ENCODE results near the gene GRIK1.

The GRIK1 gene

DNA sequence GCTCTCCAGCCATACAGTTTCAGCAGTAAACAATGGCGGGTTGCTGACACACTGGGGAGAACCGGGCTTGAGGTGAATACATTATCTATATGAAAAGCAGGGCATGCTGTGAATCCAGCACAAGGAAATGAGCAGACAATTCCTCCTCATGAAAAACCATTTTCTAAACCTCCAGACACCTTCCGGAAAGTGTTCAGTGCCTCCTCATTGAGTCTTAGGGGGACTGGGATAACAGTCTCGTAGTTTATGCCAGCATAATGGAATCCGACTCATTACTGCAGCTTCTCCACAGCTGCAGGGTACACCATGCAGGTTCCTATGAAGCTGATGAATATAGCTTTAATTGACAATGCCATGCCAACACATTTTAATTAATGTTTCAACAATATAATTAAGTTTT, 356.9 kb downstream of the GRIK1 start:
- DNase-seq, result no peak

DNA sequence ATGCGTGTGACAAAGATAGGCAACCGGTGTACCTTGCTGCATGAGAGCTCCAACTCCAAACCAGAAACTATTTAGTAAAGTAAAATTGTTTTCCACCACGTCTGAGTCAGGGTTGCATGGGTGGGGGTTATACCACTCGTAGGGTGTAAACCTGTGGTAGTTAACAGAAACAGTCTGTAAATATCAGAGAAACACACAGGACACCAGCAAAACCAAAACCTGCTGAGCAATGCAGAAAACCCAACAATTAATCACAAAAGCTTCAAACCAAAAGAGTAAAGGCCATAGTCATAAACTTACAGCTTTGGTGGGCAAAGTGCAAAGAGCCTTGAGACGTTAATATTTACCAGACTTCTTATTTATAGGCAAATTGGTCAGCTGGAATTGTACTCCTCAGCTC, 358.4 kb downstream of the GRIK1 start:
- DNase-seq, result no peak

DNA sequence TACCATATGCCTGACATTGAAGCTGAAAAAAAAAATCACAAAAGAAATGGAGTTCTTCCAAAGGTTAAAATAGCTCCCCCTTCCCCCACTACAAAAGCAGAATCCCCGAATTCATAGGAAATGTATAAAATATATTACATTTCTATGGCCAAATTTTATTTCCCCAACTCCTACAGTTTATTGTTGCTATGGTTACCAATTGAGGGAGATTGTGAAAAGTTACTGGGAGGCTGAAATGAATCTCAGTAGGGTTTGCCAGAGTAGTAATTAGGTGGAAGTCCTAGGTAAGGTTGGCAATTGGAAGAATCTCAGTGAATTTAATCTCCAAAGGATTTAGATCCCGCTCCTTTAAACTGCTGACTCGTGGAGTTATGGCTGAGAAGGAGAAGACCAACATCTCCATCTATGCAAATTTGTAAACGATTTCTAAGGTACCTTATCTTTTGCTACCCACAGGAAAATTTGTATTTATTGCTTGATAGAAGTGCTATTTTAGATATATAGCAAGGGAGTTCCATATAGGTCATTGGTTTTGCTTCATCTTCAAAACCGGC, 359.0 kb downstream of the GRIK1 start:
- no peak for DNase-seq

DNA sequence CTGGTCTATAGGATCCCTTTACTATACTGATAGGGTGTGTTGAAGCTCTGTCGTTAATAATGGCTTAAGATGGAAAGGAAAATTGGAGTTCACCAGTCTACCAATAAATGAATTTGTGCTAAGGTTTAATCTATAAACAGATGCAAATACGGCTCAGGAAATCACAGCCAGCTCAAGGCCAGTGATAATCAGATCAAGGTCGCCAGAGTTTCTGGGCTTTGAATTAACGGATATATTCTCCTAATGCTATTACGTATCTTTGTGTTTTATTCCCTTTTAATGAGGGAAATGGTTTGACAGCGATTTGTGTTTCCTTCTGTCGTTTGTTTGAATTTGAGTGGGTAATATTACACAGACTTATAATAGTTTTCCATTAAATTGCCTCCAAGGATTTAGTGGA, 361.5 kb downstream of the GRIK1 start:
- DNase-seq, result no peak

DNA sequence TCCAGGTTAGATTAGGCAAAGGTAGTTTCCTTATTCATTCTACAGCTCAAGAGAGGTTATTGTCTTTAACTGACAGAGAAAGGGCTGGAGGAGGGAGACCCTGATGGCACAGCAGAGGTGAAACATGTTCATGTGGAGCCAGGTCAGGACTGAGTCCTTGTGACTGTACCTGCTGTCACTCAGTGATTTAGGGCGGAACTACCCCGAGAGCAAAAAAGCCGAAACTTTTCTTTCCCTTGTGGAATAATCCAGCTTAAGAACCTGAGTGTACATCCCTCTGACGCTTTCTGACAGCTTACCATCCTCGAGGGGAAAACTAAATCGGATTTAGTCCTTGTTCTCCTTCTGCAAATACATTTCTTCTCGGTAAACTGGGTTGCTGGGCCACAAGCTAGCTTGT, 367.8 kb downstream of the GRIK1 start:
- DNase-seq, result no peak

DNA sequence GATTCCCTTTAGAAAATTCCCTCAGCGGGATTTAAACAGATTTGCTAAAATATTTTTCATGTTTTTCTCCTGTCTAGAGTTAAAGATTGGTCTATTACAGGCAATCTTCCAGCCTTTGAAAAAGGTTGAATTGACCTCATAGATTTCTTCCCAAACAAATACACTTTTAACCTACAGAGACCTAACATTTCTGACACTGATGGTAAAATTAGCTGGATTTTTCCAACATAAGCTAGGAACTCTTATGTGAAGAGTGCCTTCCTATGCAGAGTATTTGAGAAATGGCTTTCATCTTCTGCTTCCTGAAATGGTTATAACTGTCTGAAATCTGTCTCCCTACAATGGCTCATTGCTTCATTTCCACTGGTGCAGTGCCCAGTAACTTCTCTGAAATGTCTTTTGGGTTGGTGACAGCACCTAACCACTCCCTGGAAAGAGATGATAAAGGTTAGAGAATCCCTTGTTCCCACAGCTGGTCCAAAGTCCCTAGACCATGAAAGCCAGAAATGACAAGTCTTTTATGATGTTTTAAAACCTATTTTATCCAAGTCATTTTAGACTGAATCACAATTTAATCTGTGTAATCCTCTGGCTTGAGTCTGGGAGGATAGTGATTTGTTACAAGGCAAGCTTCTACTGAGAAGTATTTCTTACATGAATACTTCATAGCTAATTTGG, 371.6 kb downstream of the GRIK1 start:
- DNase-seq, result no peak

DNA sequence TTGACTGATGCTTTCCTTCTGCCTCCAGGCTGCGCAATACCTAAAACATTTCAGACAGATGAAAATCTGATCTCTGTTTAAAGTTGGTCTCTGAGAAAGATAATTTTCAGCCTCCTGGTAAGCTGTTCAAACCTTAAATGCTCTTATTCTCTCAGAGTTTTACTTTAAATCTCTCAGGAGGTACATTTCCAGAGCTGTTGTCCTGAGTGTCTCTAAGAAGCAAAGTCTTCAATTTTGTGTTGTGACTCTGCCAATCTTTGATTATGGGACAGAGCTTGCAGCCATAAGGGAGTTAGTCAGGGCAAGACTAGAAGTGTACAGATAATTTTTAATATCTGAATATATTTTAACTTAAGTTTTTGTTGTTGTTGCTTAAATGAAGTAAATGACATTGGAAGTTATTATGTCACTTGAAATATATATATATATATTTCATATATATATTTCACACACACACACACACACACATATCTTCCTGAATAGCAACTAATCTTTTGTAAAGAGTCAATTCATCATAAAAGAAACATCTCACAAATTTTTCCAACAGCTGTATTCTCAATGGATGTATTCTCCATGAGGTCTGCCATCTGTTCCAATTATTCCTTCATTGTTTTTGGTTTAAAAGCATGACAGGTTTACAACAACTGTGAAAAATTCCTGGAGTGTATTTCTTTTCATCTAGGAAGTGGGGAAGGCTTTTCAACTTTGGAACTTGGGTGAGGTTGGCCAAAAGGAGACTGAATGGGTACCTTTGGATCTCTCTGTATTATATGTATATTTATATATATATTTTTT, 381.7 kb downstream of the GRIK1 start:
- DNase-seq, result no peak

DNA sequence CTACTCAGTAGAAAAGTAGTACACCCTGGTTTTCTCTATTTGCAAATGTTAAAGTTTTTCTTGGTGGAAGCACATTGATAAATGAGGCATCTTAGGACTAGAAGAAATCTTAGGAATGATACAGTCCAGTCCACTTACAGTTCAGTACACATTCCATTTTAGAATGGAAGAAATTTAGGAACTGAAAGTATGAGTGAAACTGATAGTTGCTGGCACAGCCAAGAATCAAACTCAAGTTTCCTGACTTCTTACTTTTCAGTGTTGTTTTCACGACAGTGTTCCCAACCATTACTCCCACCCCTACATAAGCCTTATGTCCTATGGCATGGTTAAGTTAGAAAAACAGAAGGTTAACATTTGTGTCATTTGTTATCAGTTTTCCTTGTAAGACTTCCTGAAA, 382.6 kb downstream of the GRIK1 start:
- no peak for DNase-seq

DNA sequence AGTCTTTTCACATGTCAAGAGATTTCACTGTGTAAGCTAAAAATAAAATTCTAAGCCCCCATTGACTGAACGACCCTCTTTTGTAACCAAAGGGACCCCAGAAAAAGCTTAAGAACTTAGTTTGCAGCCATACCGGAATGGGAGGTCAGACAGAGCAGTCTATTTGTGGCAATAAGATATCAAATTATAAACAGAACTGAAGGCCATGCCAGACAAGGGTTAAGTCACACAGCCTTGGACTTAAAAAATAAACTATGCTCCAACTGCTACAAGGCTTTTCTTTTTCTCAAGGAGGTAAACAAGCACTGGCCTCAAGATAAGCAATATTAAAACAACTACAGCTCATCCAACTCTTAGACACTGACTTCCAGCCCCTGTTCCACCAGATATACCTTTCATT, 384.2 kb downstream of the GRIK1 start:
- DNase-seq, result no peak

DNA sequence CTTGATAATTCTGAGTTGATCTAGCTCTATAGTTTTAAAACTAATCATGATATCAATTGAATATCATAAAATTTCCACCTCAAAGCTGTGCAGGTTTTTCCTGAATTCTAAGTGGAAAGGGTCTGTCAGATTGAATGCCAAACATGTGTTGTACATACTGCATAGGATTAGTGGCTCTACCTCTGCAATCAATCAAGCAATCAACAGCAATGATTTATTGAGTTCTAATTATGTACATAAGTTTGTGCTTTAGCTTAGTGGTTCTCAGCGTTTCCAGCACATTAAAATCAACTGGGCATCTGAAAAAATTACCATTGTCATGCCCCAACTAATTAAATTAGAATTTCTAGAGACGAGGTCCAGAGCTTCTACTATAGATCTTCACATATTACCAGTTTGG, 389.6 kb downstream of the GRIK1 start:
- DNase-seq, result no peak

DNA sequence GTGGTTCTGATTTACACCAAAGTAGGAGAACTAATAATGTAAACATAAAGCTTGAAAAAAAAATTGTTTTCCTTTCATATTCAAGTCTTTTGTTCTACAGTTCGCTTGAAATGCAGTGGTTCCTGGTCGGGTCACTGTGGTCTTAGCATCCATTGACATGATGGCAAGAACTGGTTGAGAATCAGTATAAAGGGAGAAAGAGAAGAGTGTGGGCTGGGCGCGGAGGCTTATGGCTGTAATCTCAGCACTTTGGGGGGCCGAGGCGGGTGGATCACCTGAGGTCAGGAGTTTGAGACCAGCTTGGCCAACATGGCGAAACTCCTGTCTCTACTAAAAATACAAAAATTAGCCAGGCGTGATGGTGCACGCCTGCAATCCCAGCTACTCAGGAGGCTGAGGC, 390.2 kb downstream of the GRIK1 start:
- no peak for DNase-seq

DNA sequence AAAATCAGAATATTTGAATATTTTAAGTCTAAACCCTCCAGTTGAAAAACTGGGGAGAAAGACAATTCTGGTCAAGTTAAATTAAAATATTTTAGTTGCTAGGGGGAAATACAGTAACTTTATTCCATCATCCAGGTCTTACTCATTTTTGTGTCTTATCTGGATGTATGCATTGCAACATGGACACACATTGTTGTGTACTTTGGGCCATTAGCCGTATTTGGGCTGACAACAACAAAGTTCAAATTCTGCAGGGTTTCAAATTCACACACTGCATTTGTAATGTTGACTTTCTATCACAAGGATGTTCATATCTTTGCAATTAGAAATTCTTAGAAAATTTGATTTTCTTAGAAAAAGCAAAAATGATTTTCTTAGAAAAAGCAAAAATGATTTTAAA, 391.8 kb downstream of the GRIK1 start:
- DNase-seq, result no peak

DNA sequence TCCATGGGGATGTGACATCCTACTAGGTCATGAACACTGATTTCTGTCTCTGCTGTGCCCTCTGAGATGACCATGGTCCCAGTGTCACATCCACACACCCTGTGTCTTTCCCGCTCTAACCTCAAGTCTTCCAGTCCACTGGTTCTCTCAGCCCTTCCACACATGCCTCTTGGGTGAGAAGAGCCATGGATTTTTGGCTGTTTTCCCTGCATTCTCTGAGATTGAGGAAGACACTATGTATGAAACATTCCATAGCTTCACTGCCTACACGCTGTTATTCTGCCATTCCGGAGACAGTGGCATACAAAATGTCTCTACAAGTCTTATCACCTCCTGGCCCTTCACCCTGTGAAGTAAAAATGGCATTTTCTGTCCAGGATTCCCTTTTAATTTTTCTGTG, 393.7 kb downstream of the GRIK1 start:
- no peak for DNase-seq

DNA sequence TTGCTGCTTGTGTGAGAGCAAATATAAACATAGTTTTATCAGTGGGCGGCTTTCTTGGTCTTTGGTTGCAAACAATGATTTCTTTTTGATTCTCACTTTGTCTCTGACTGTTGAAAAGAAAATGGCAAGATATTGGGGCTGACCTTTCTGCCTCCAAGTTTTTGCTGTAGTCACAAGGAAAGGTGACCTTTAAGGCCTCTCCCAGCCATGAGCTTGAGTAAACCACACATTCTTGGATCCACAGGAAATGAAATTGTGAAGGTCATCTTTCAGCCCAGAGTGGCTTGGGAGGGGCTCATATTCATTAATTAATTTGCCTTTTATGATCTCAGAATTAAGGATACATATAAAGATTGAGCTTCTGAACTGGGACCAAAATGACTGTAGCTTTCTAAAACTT, 399.5 kb downstream of the GRIK1 start:
- DNase-seq, result no peak

DNA sequence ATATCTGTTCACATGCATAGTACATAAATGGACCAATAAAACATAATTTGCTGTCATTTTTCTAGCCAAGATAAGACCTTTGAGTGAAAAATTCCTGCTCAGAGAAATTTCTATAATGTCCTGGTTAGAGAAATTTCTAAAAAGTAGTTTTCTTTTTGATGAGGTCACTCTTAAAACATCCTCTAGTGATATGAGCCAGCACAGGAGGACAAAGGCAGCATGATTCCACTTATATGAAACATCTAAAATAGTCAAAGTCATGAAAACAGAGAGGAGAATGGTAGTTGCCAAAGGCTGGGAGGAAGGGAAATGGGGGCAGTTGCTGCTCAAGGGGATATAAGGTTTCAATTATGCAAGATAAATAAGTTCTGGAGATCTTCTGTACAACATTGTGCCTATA, 401.7 kb downstream of the GRIK1 start:
- DNase-seq, result no peak

DNA sequence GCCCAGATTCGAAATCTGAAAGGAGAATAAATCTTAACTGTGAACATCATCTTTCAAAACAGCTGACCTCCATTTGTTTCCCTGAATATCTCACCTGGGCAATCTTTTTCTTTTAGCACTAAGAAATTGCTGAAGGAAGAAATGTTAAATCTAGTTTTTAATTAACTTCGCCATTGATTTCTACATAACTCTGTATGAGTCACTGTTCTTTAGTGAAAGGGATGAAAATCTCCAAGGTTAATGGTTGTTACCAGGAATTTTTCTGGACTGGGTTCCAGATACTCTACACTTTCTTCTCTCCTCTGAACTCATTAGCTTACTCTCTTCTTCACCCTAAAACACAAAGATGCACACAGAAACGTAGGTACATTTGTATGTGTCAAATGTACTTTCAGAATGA, 405.3 kb downstream of the GRIK1 start:
- DNase-seq, result no peak

DNA sequence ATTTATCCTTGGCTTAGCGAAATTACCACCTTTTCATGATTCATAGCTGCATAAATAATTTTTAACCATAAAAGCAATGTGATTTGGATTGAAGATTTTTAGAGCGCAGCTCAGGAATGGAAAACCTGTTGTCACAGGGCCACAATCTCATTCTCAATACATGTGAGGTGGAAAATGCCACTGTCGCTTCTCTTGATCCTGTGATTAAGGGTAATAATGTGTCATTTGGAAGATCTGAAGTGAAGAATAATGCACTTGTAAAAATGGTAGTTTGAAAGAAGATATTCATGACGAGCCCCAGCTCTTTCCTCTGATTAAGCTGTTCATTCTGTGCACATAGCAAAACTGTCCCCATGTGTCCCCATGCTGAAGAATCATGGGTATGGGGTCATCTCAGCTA, 410.7 kb downstream of the GRIK1 start:
- no peak for DNase-seq

DNA sequence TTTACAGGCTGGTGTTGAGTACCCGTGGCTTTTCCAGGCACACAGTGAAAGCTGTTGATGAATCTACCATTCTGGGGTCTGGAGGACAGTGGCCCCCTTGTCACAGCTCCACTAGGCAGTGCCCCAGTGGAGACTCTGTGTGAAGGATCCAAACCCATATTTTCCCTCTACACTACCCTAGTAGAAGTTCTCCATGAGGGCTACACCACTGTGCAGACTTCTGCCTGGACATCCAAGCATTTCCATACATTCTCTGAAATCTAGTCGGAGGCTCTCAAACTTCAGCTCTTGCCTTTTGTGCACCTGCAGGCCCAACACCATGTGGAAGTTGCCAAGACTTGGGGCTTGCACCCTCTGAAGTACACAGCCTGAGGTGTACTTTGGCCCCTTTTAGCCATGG, 413.3 kb downstream of the GRIK1 start:
- no peak for DNase-seq

DNA sequence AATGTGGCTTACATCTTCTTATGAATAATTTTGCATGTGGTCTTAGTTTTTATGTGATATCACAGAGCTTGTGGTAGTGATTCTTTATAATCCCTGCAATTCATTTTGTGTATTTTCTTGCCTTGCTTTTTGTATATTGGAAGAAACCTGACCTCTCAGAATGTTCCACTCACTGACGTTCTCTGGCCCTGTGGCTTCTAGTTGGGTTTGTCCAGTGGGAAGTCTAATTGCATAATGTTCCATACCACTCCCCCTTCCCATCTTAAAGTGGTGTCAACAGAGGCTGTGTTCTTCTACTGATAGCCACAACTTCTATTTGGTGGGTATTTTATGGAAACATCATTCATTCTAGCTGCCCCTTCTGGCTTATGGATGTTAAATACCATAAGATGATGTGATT, 415.7 kb downstream of the GRIK1 start:
- no peak for DNase-seq

DNA sequence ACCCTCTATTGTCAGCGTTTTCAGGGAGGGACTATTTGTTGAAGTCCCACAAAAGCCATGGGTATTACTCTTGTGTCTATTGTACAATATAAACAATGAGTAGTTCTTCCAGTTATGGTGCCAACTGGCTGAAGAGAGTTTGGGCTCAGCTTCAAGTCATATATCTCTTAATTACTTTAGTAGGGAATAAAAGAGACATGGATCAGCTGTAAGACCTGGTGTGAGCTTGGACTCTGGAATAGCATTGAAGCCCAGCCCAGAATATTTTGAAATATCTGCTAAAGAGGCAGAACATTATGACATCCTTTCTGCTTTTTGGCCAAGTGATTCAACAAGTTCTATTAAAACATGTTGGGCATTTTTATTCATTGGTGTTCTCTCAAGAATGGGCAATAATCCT, 416.1 kb downstream of the GRIK1 start:
- no peak for DNase-seq

DNA sequence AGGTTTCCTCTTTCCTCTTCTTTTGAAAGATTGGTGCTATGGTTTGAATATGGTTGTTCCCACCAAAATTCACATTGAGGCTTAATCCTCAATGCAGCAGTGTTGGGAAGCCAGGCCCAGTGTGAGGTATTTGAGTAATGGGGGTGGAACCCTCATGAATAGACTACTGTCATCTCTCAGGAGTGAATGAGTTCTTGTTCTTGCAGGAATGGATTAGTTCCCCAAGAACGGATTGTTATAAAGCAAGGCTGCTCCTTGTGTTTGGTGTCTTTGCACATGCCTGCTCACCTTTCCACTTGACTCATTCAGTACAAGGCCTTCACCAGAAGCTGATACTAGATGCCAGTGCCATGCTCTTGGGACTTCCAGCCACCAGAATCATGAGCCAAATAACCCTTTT, 417.9 kb downstream of the GRIK1 start:
- no peak for DNase-seq

DNA sequence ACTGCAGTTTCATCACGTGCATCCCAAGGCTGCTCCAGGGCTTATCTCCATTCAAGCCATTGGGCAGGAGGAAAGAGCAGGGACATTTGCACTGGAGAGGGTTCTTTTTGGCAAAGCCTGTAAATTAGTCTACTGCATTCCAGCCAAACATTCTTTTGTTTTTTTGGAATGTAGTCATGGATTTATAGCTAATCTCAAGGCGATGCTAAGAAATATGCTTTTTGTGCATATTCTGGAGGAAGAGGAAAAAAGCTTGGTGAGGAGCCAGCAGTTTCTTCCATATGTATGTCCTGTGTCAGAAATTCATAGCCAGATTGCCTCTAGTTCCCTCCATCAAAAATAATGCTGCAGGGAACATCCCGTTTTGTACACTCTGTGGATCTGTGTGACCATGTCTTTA, 419.6 kb downstream of the GRIK1 start:
- DNase-seq, result no peak

DNA sequence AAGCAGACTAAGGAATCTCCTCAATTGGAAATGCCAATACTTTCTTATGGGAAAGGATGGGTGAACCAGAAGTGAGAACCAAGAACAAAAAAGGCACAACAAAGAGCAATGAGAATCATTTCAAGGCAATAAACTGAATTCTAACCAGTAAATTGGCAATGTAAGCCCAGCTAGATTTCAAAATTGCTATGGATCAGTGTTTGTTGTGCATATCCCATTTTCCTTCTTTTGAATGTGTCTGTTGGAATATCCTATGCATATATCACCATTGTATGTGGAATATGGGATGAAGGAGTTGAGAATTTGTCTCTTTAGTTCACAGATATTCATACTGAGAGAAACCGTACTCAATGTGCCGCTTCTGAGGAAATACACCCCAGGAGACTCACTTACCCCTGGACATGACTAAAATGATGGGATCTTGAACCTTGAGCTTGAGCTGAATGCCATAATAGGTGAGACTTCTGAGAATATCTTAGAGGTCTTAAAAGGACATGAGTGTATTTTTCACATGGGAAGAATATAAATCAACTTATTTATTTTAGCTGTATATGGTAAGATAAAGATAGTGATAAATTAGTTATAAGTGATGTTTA, 425.0 kb downstream of the GRIK1 start:
- no peak for DNase-seq

DNA sequence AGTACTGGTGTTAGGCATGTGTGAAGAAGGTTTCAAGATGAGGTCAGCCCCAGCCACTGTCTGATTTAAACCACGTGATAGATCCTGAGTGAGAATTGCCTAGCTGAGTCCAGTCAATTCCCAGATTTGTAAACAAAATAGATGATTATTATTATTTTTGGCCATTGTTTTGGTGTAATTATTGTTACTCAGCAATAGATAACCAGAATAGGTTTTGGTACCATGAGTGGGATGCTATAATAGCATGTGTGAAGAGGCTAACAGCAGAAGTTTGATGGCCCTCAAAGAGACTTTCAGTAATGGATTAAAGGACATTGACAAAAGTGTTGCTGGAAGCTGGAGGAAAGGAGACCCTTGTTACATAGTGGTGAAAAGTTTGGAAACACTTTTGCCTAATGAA, 426.3 kb downstream of the GRIK1 start:
- DNase-seq, result no peak
